Measurements from ENCODE around the gene RPS23.
"Not testable (repeated sequence)": the region's sequence is repeated elsewhere in the genome, so short reads cannot be mapped to it uniquely, and the experiment has no call there.

Gene RPS23

GRCh38 chr5:82275216-82275664 lies 2.9 kb downstream of the RPS23 start:
- Mint-ChIP-seq H3K27ac (peak overlapping the region; percentile 99), H3K9me3 (peaks cover 2% of the 10 kb centered on the region), H3K4me1 (ENCODE audit: low read depth) (peaks cover 57% of the 10 kb centered on the region), H3K36me3 (ENCODE audit: low read depth) (peaks cover 81% of the 10 kb centered on the region), H3K4me3 (peak overlapping the region; percentile 87), H3K27me3 (no peaks in the 10 kb centered on the region)
- DNase-seq: no peak

- H3K36me3 Mint-ChIP-seq (ENCODE audit: low read depth): peaks cover 87% of the 10 kb centered on the region
- H3K4me1 Mint-ChIP-seq (ENCODE audit: low read depth): peaks cover 50% of the 10 kb centered on the region
- H3K9me3 Mint-ChIP-seq: peaks cover 2% of the 10 kb centered on the region
- no peaks in the 10 kb centered on the region for H3K27me3 Mint-ChIP-seq
- peak overlapping the region; percentile 99 for H3K27ac Mint-ChIP-seq
- H3K4me3 Mint-ChIP-seq: peak overlapping the region; percentile 87
- peak; percentile 61 for DNase-seq
Measured at GRCh38 chr5:82274343-82275211, 3.6 kb downstream of the RPS23 start.

DNA sequence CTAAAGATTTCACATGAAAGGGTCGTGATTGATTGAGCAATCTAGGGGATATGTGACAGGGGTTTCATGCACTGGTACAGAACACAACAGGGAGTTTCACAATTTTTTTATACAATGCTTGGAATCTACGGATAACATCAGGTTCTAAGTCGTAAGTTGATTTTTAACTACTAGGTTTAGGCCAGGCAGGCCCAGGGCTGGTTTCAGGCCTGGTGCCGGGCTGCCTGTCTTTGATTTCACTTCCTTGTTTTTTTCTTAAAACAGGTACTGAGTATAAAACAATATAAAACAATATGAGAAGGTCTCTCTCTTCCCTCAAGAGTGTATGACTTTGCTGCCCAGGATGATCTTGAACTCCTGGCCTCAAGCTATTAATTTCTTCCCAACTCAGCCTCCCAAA lies 4.7 kb downstream of the RPS23 start:
- Mint-ChIP-seq H3K36me3 (ENCODE audit: low read depth) (peaks cover 96% of the 10 kb centered on the region), H3K9me3 (peaks cover 10% of the 10 kb centered on the region), H3K27ac (peak overlapping the region; percentile 54), H3K4me1 (ENCODE audit: low read depth) (peaks cover 41% of the 10 kb centered on the region)
- not testable (repeated sequence) for DNase-seq, H3K4me3 Mint-ChIP-seq, H3K27me3 Mint-ChIP-seq

- Mint-ChIP-seq H3K27ac (peak overlapping the region; percentile 61), H3K9me3 (peaks cover 10% of the 10 kb centered on the region), H3K4me1 (ENCODE audit: low read depth) (peaks cover 41% of the 10 kb centered on the region), H3K4me3 (peak overlapping the region; percentile 32), H3K36me3 (ENCODE audit: low read depth) (peaks cover 96% of the 10 kb centered on the region)
- H3K27me3 Mint-ChIP-seq: not testable (repeated sequence)
- peak; percentile 51 for DNase-seq
Measured at GRCh38 chr5:82272571-82273356, 5.4 kb downstream of the RPS23 start.

DNA sequence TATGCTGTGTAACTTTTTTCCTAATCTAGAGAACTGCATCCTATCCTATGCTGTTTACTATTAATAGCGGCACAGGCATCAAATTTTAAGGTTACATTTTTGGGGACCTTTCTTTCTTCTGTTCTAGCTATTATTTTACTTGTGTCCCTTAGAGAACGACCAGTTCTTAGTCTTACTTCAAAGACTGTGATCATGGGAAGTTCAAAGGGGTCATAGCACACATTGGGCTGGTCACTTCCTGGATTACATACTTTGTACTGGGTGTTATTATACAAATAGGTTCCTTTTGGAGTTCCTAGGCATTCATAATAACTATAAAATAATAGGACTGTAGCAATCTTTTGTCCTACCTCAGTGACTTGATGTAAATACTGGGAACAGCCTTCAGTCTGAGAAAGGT lies 8.8 kb downstream of the RPS23 start:
- Mint-ChIP-seq H3K36me3 (ENCODE audit: low read depth) (peaks cover 69% of the 10 kb centered on the region), H3K4me1 (ENCODE audit: low read depth) (peaks cover 26% of the 10 kb centered on the region)
- H3K9me3 Mint-ChIP-seq, H3K27me3 Mint-ChIP-seq, H3K4me3 Mint-ChIP-seq, DNase-seq, H3K27ac Mint-ChIP-seq: not testable (repeated sequence)

GRCh38 chr5:82267297-82267933 lies 10.7 kb downstream of the RPS23 start:
- peaks cover 50% of the 10 kb centered on the region for H3K36me3 Mint-ChIP-seq (ENCODE audit: low read depth)
- DNase-seq; H3K9me3 Mint-ChIP-seq; H3K27me3 Mint-ChIP-seq; H3K27ac Mint-ChIP-seq; H3K4me3 Mint-ChIP-seq; H3K4me1 Mint-ChIP-seq (ENCODE audit: low read depth): not testable (repeated sequence)

- H3K27ac Mint-ChIP-seq: no peak overlapping the region
- H3K36me3 Mint-ChIP-seq (ENCODE audit: low read depth): peaks cover 30% of the 10 kb centered on the region
- no peaks in the 10 kb centered on the region for H3K27me3 Mint-ChIP-seq
- H3K9me3 Mint-ChIP-seq: peaks cover 8% of the 10 kb centered on the region
- no peak for DNase-seq
- H3K4me3 Mint-ChIP-seq: no peak overlapping the region
- peaks cover 8% of the 10 kb centered on the region for H3K4me1 Mint-ChIP-seq (ENCODE audit: low read depth)
Measured at GRCh38 chr5:82265047-82265446, 13.1 kb downstream of the RPS23 start.

DNA sequence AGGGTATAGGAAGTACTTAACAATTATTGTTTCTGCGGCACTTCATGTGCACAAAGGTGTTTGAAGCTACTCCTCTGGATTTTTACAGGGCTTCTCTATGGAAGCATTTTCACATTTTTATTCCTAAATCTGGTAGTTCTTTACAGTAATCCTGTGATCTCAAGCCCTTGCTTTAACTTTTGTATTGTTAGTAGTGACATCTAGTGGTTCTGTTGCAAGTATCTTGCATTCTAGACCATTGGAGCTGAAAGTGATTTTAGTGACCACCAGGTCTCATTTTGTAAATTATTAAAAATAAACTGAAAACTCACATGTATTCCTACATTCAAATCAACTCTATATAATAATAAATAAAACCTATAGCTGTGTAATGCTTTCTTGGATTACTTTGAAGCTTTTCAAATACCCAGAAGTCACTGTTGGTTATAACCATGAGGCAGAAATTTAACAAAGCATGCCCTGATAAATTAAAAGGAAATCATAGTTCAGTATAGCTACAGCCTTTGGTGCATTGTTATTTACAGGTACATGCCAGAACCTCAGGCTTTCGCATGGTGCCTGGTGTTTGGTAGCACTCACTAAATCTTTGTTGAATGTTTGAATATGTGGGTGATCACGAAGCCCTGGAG lies 18.9 kb downstream of the RPS23 start:
- Mint-ChIP-seq H3K27me3 (no peaks in the 10 kb centered on the region), H3K27ac (no peak overlapping the region), H3K4me3 (no peak overlapping the region), H3K36me3 (ENCODE audit: low read depth) (no peaks in the 10 kb centered on the region), H3K4me1 (ENCODE audit: low read depth) (peaks cover 5% of the 10 kb centered on the region), H3K9me3 (no peaks in the 10 kb centered on the region)
- no peak for DNase-seq

GRCh38 chr5:82257729-82258128 lies 20.4 kb downstream of the RPS23 start:
- peaks cover 5% of the 10 kb centered on the region for H3K4me1 Mint-ChIP-seq (ENCODE audit: low read depth)
- H3K27ac Mint-ChIP-seq: no peak overlapping the region
- no peaks in the 10 kb centered on the region for H3K27me3 Mint-ChIP-seq
- H3K9me3 Mint-ChIP-seq: no peaks in the 10 kb centered on the region
- peaks cover 7% of the 10 kb centered on the region for H3K36me3 Mint-ChIP-seq (ENCODE audit: low read depth)
- DNase-seq: no peak
- no peak overlapping the region for H3K4me3 Mint-ChIP-seq

DNA sequence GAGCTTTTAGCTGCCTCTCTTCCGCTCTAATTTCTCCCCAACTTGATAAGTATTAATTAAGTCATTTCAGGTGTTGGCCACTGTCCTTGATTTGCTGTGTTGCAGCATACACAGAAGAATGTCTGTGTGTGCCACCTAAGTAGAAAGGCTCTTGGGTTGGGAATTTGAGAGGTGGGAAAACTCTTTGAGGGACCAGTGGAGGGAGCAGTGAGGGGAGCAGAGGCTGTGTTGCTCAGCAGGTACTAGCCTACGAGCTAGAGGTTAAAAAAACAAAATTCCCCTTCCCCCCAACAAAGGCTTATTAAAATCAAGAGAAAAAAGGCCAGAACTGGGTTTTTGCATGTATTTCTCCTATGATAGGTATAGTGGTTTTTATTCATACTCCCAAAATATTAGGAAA lies 20.9 kb downstream of the RPS23 start:
- no peak for DNase-seq
- Mint-ChIP-seq H3K9me3 (no peaks in the 10 kb centered on the region), H3K4me3 (no peak overlapping the region), H3K4me1 (ENCODE audit: low read depth) (peaks cover 5% of the 10 kb centered on the region), H3K36me3 (ENCODE audit: low read depth) (peaks cover 7% of the 10 kb centered on the region), H3K27ac (no peak overlapping the region), H3K27me3 (no peaks in the 10 kb centered on the region)

DNA sequence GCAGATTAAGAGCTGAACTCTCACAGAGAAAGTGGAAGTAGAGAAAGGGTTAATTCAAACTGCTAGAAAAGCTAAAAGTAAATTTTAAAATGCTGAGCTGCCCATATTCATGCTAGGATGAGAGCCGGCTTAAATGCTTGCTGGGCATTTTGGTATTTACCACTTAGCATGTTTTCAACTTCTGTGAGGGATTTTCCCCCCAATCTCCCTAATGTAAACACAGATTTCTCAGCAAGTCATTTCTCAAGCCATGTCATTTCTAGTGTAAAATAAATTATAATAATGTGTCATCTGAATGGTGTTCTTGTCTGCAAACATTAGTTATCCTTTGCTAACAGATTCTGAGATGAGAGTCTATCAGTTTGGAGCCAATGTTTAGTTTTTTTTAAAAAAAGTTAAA lies 22.3 kb downstream of the RPS23 start:
- Mint-ChIP-seq H3K27me3 (no peaks in the 10 kb centered on the region), H3K4me1 (ENCODE audit: low read depth) (peaks cover 5% of the 10 kb centered on the region), H3K4me3 (no peak overlapping the region), H3K9me3 (no peaks in the 10 kb centered on the region), H3K27ac (peak overlapping the region; percentile 39), H3K36me3 (ENCODE audit: low read depth) (peaks cover 7% of the 10 kb centered on the region)
- no peak for DNase-seq

GRCh38 chr5:82252744-82253143 lies 25.4 kb downstream of the RPS23 start:
- no peaks in the 10 kb centered on the region for H3K9me3 Mint-ChIP-seq
- H3K36me3 Mint-ChIP-seq (ENCODE audit: low read depth): peaks cover 7% of the 10 kb centered on the region
- no peak for DNase-seq
- no peak overlapping the region for H3K4me3 Mint-ChIP-seq
- H3K27ac Mint-ChIP-seq: no peak overlapping the region
- H3K4me1 Mint-ChIP-seq (ENCODE audit: low read depth): peaks cover 5% of the 10 kb centered on the region
- H3K27me3 Mint-ChIP-seq: no peaks in the 10 kb centered on the region

GRCh38 chr5:82246960-82247574 lies 31.1 kb downstream of the RPS23 start:
- Mint-ChIP-seq H3K27me3 (no peaks in the 10 kb centered on the region), H3K4me3 (no peak overlapping the region), H3K4me1 (ENCODE audit: low read depth) (no peaks in the 10 kb centered on the region), H3K9me3 (peaks cover 8% of the 10 kb centered on the region), H3K36me3 (ENCODE audit: low read depth) (peaks cover 8% of the 10 kb centered on the region), H3K27ac (no peak overlapping the region)
- no peak for DNase-seq
